Measurements from ENCODE around the gene KIF2C. TPM values are rescaled to one million over a fixed set of nuclear protein-coding genes. Genes with fewer than 3 reads are reported as not detected.
A peak's percentile ranks its signal among the peaks of the same experiment; 100 is the strongest.

The KIF2C gene
- polyA plus RNA-seq, 2 of the 4 experiments (the other 2 are of a cell fraction), result 26.9 to 40.5 TPM

GRCh38 chr1:44802306-44803061 is 62.8 kb downstream of the KIF2C start:
- ATAC-seq, result no peak
- H3K4me2 ChIP-seq, result peak overlapping the region; percentile 96
- ChIA-PET POLR2A (interaction anchor here (0.6 kb wide), 1 partner anchor 15 kb away, joined by 3 read pairs; no protein-coding TSS in a partner anchor), CTCF (interaction anchor here (1.2 to 3.9 kb wide), 3 partner anchors 9 to 15 kb away, joined by 3 to 9 read pairs (median 4); partner anchors contain the start of gene BEST4)
- peak overlapping the region; percentile 98 for H3K4me3 ChIP-seq
- peaks cover 57% of the 10 kb centered on the region for H3K4me1 ChIP-seq
- FAIRE-seq, result no peak
- DNase-seq (ENCODE audit: low read depth in 1 of 2, low spot score in 1 of 2), result no peak
- 93% methylated on average over 9 of the region's 13 CpGs for WGBS (ENCODE audit: missing lambda C conversion rate)
- H3K9me3 ChIP-seq, result no peaks in the 10 kb centered on the region
- peak overlapping the region in 1 of 2 experiments; percentile 91; a peak in 4 of 6 replicates for H3K27ac ChIP-seq
- TF ChIP-seq, protein P1, sequence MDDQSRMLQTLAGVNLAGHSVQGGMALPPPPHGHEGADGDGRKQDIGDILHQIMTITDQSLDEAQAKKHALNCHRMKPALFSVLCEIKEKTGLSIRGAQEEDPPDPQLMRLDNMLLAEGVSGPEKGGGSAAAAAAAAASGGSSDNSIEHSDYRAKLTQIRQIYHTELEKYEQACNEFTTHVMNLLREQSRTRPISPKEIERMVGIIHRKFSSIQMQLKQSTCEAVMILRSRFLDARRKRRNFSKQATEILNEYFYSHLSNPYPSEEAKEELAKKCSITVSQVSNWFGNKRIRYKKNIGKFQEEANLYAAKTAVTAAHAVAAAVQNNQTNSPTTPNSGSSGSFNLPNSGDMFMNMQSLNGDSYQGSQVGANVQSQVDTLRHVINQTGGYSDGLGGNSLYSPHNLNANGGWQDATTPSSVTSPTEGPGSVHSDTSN (IDR thresholded peaks at IDR 0.05), result no peak
- no peak for TF ChIP-seq MYC (IDR thresholded peaks at IDR 0.05; ENCODE audit: borderline replicate concordance, low read length)
- no peak for TF ChIP-seq GATA3 (IDR thresholded peaks at IDR 0.05; ENCODE audit: borderline replicate concordance)
- TF ChIP-seq HEYL (CRISPR knock-in tag; IDR thresholded peaks at IDR 0.05), result no peak
- TF ChIP-seq POLR2AphosphoS2 (conservative IDR thresholded peaks at IDR 0.05; ENCODE audit: low read length), result no peak
- no peak for TF ChIP-seq RNF2 (IDR thresholded peaks at IDR 0.05; ENCODE audit: borderline replicate concordance, low read depth)
- TF ChIP-seq, protein P2, sequence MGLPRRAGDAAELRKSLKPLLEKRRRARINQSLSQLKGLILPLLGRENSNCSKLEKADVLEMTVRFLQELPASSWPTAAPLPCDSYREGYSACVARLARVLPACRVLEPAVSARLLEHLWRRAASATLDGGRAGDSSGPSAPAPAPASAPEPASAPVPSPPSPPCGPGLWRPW (IDR thresholded peaks at IDR 0.05), result no peak
- TF ChIP-seq SREBF2 (IDR thresholded peaks at IDR 0.05), result no peak
- TF ChIP-seq USF2 (IDR thresholded peaks at IDR 0.05), result no peak
- no peak for TF ChIP-seq ZSCAN20 (CRISPR knock-in tag; IDR thresholded peaks at IDR 0.05)
- TF ChIP-seq REST (IDR thresholded peaks at IDR 0.05), result no peak
- no peak for TF ChIP-seq FOSL2 (IDR thresholded peaks at IDR 0.05)
- no peak for TF ChIP-seq FOSL2 (CRISPR knock-in tag; IDR thresholded peaks at IDR 0.05)
- TF ChIP-seq, protein P3, sequence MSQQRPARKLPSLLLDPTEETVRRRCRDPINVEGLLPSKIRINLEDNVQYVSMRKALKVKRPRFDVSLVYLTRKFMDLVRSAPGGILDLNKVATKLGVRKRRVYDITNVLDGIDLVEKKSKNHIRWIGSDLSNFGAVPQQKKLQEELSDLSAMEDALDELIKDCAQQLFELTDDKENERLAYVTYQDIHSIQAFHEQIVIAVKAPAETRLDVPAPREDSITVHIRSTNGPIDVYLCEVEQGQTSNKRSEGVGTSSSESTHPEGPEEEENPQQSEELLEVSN (IDR thresholded peaks at IDR 0.05; ENCODE audit: borderline replicate concordance, low read depth), result no peak
- no peak for TF ChIP-seq CBX8 (IDR thresholded peaks at IDR 0.05)

- TF ChIP-seq, protein P2 (IDR thresholded peaks at IDR 0.05), result no peak
- no peak for TF ChIP-seq CHD2 (IDR thresholded peaks at IDR 0.05; ENCODE audit: low read length, partially characterized antibody)
- TF ChIP-seq ESRRA (IDR thresholded peaks at IDR 0.05; ENCODE audit: borderline replicate concordance, low read length), result no peak
- ChIA-PET POLR2A (no interaction called here), CTCF (interaction anchor here (1.2 to 3.9 kb wide), 3 partner anchors 10 to 16 kb away, joined by 3 to 9 read pairs (median 4); partner anchors contain the start of gene BEST4)
- FAIRE-seq (no peak), DNase-seq (ENCODE audit: low read depth in 1 of 2, low spot score in 1 of 2) (no peak), ATAC-seq (no peak)
- Histone ChIP-seq H3K27ac (peak overlapping the region in 1 of 2 experiments; percentile 91; a peak in 1 of 6 replicates), H3K9me3 (no peaks in the 10 kb centered on the region), H3K4me1 (peaks cover 61% of the 10 kb centered on the region), H3K4me2 (peak overlapping the region; percentile 96; the same call in 2 of the 3 replicates), H3K4me3 (no peak overlapping the region)
- WGBS (ENCODE audit: missing lambda C conversion rate), result 91% methylated on average over 6 of the region's 9 CpGs
These were observed 63.4 kb downstream of the KIF2C start for GRCh38 chr1:44803062-44803311.
